Left ventricle myocardium inferior (tissue), 1 donor: ENCODE data around the gene CARD16. TPM values are rescaled to one million over a fixed set of nuclear protein-coding genes. Genes with fewer than 3 reads are reported as not detected.
A peak's percentile ranks its signal among the peaks of the same experiment; 100 is the strongest.

Source experiments
- DNase-seq: peaks from one replicate; pipeline ENCODE4 v3.0.0-alpha.2; 2020
- H3K27ac ChIP-seq: fragments of 200-600 bp; replicated peaks from 2 replicates; pipeline ENCODE4 v1.8.0; 2021
- H3K27me3 ChIP-seq: fragments of 200-600 bp; 2 replicates; pipeline ENCODE4 v1.8.0; 2021; ENCODE audit warnings: low read depth
- H3K36me3 ChIP-seq: fragments of 200-600 bp; 2 replicates; pipeline ENCODE4 v1.8.0; 2021
- H3K4me1 ChIP-seq: fragments of 200-600 bp; 2 replicates; pipeline ENCODE4 v1.8.0; 2021
- H3K4me3 ChIP-seq: fragments of 200-600 bp; 2 replicates; pipeline ENCODE4 v1.8.0; 2021; ENCODE audit warnings: mild to moderate bottlenecking, moderate library complexity
- H3K9me3 ChIP-seq: fragments of 200-600 bp; replicated peaks from 2 replicates; pipeline ENCODE4 v1.8.0; 2021
- intact Hi-C: fragments of 100-400 bp; cut with micrococcal nuclease; formaldehyde crosslinking; loops from one replicate; pipeline ENCODE4 v1.11.0; 2022
- total RNA-seq: library from RNA; stranded (reverse); fragmentation: NEBNext Ultra II Directional; extraction: Animal tissue kit (Norgen Biotek cat#: 25700); gene quantifications from one replicate; pipeline ENCODE4 v1.2.1, GENCODE V29; 2021
- TF ChIP-seq, protein P1 (sequence below): fragments of 200-600 bp; IDR thresholded peaks from 2 replicates; pipeline ENCODE4 v1.8.0; 2021; ENCODE audit warnings: antibody characterized with exemption, mild to moderate bottlenecking, borderline replicate concordance
- donor health status: DM: no; HTN: yes; CAD: no; lungs with severe emphysema.

Gene CARD16
- total RNA-seq, 1 donor from 2014 or later = 8.3 TPM

DNA sequence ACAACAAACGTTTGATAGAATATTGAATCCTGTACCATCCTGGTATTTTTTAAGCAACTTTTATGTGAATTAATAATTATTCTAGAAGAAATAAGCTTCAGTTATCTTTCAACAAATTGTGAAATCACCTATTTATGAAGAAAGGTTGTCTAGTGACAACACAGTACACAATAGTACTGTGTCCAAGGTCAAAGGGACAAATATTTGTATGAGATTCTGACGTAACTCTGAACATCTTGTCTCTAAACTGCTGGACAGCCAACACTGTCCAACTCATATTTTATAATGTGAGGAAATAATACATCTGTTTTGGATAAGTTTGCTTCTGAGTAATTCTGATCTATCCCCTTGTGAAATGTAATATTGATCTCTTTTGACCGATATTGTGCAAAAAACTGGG, 41.1 kb downstream of the CARD16 start:
- H3K9me3 ChIP-seq = no peaks in the 10 kb centered on the region
- no peak overlapping the region for H3K4me3 ChIP-seq
- DNase-seq = no peak
- intact Hi-C loops = no loop called here
- no peaks in the 10 kb centered on the region for H3K27me3 ChIP-seq
- H3K27ac ChIP-seq = no peak overlapping the region
- H3K36me3 ChIP-seq = no peaks in the 10 kb centered on the region
- TF ChIP-seq, protein P1, sequence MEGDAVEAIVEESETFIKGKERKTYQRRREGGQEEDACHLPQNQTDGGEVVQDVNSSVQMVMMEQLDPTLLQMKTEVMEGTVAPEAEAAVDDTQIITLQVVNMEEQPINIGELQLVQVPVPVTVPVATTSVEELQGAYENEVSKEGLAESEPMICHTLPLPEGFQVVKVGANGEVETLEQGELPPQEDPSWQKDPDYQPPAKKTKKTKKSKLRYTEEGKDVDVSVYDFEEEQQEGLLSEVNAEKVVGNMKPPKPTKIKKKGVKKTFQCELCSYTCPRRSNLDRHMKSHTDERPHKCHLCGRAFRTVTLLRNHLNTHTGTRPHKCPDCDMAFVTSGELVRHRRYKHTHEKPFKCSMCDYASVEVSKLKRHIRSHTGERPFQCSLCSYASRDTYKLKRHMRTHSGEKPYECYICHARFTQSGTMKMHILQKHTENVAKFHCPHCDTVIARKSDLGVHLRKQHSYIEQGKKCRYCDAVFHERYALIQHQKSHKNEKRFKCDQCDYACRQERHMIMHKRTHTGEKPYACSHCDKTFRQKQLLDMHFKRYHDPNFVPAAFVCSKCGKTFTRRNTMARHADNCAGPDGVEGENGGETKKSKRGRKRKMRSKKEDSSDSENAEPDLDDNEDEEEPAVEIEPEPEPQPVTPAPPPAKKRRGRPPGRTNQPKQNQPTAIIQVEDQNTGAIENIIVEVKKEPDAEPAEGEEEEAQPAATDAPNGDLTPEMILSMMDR = no peak
- H3K4me1 ChIP-seq = no peaks in the 10 kb centered on the region

DNA sequence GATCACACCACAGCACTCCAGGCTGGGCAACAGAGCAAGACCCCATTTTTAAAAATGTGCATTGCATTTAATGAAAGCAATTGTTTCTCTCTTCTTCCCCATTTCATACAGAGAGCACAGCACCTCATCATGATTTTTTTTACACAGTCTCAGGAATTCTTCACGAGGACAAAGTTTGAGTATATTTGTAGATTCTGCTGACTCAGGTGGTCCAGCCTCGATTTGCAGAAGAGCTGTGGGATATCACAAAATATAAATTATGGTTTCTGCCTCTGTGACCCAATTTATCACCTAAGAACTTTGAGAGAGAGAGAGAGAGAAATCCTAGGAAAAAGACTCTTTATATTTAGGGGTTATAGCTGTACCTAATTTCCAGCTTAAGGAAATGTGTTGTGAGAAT, 42.0 kb downstream of the CARD16 start:
- intact Hi-C loops = no loop called here
- H3K4me1 ChIP-seq = no peaks in the 10 kb centered on the region
- H3K27ac ChIP-seq = no peak overlapping the region
- H3K36me3 ChIP-seq = no peaks in the 10 kb centered on the region
- no peaks in the 10 kb centered on the region for H3K9me3 ChIP-seq
- H3K4me3 ChIP-seq = no peak overlapping the region
- TF ChIP-seq, protein P1 = no peak
- no peaks in the 10 kb centered on the region for H3K27me3 ChIP-seq
- no peak for DNase-seq

DNA sequence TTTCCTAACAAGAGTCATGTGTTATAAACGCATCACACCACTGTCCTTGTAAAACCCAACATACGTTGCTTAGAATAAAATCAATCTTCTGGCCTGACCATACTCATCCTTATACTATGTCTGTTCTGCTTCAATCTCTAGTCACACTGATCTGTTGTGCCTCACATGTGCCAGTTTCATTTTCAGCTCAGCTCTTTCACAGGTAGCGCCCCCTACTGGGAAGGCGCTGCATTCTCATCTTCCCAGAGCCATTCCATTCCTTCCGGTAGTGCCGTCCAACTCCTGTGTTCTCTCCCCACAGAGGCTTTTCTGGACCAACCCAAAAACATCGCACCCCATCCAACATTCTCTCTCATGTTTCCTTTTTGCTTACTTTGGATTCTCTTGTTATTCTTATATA, 44.3 kb downstream of the CARD16 start:
- no peaks in the 10 kb centered on the region for H3K4me1 ChIP-seq
- no peaks in the 10 kb centered on the region for H3K27me3 ChIP-seq
- no peak overlapping the region for H3K4me3 ChIP-seq
- H3K36me3 ChIP-seq = no peaks in the 10 kb centered on the region
- TF ChIP-seq, protein P1 = peak; percentile 61
- intact Hi-C loops = no loop called here
- no peak for DNase-seq
- no peak overlapping the region for H3K27ac ChIP-seq
- no peaks in the 10 kb centered on the region for H3K9me3 ChIP-seq

DNA sequence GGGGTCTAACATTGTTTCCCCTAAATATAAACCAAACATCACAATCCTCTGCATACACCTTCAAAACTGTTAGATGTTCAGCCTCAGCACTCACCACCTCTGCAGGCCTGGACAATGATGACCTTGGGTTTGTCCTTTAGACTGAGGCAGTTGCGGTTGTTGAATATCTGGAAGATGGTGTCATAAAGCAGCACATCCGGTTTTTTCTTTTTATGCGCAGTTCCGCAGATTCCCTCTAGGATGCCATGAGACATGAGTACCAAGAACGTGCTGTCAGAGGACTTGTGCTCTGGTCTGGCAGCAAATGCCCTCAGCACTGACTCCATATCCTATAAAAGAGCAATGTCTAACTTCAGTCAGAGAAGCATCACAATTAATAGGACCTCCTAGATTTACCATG, 45.0 kb downstream of the CARD16 start:
- no peaks in the 10 kb centered on the region for H3K4me1 ChIP-seq
- H3K4me3 ChIP-seq = no peak overlapping the region
- H3K27ac ChIP-seq = no peak overlapping the region
- H3K27me3 ChIP-seq = no peaks in the 10 kb centered on the region
- intact Hi-C loops = no loop called here
- no peak for DNase-seq
- no peaks in the 10 kb centered on the region for H3K9me3 ChIP-seq
- TF ChIP-seq, protein P1 = no peak
- H3K36me3 ChIP-seq = no peaks in the 10 kb centered on the region

DNA sequence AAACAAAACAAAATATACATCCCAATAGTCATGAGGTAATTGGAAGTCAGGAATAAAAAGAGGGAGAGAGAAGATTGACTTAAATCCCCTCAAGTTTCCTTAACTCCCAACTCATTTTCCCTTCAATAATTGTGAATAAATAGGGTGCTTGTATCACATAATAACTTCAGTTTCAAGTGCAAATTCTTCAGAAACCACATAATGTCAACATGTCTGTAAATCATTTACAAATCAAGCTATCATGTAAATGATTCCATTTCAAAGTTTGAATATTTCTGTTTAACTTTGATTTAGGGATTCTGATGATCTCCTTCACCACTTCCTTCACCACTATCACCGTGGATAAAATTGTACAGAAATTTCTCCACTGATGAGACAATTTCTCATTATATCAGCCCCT, 45.4 kb downstream of the CARD16 start:
- intact Hi-C loops = no loop called here
- H3K27ac ChIP-seq = no peak overlapping the region
- H3K9me3 ChIP-seq = no peaks in the 10 kb centered on the region
- H3K4me3 ChIP-seq = no peak overlapping the region
- DNase-seq = no peak
- TF ChIP-seq, protein P1 = no peak
- no peaks in the 10 kb centered on the region for H3K36me3 ChIP-seq
- no peaks in the 10 kb centered on the region for H3K27me3 ChIP-seq
- no peaks in the 10 kb centered on the region for H3K4me1 ChIP-seq

DNA sequence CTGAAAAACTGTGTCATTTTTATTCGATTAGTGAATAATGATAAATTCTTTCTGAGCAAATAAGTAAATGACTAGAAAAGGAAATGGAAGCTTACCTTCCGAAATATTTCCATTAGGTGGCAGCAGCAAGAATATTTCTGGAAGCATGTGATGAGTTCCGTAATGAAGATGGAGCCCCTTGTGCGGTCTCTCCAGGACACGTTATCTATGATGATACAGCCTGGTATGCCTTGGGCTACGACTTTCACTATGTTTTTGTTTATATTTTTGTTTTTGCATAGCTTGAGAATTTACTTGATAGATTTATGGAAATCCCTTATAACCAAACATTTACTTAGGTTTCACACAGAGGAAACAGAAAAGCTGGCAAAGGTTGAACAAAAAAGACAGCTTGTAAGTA, 47.8 kb downstream of the CARD16 start:
- Histone ChIP-seq H3K4me3 (no peak overlapping the region), H3K4me1 (no peaks in the 10 kb centered on the region), H3K9me3 (no peaks in the 10 kb centered on the region), H3K36me3 (no peaks in the 10 kb centered on the region), H3K27me3 (no peaks in the 10 kb centered on the region), H3K27ac (no peak overlapping the region)
- intact Hi-C loops = no loop called here
- DNase-seq = no peak
- TF ChIP-seq, protein P1 = no peak
